Esophagus muscularis mucosa (tissue), 3 donors: ENCODE measurements around the gene KIF5C.

Experiments used
- CTCF ChIP-seq, 3 experiments: fragments of 200-600 bp in 2 of 3; fragments of 450-650 bp in 1 of 3; sonication (generic) in 2 of 3; IDR thresholded peaks; one replicate each; pipeline ENCODE4 v1.5.1; 2017 to 2019; ENCODE audit warnings: antibody characterized with exemption in 3 of 3, mild to moderate bottlenecking in 2 of 3, moderate library complexity in 1 of 3
- POLR2AphosphoS5 ChIP-seq, 2 donors: sonication (generic); formaldehyde crosslinking; IDR thresholded peaks; one replicate each; pipeline ENCODE4 v1.6.1; 2017; ENCODE audit warnings: antibody characterized with exemption in 2 of 2

GRCh38 chr2:148866091-148866490 is 8.9 kb upstream of the KIF5C start:
- TF ChIP-seq POLR2AphosphoS5 (IDR thresholded peaks at IDR 0.05), result no peak
- TF ChIP-seq CTCF (IDR thresholded peaks at IDR 0.05), result no peak
